C4-2B (cell line): ENCODE measurements around the gene RRP36.

Experiments used
- ZFX ChIP-seq: fragments of 450-650 bp; IDR thresholded peaks from 2 replicates; pipeline ENCODE4 v1.6.1; 2017
- TF ChIP-seq, protein P1 (sequence below): fragments of 450-650 bp; conservative IDR thresholded peaks from 2 replicates; pipeline ENCODE4 v1.5.1; 2017; ENCODE audit warnings: mild to moderate bottlenecking

DNA sequence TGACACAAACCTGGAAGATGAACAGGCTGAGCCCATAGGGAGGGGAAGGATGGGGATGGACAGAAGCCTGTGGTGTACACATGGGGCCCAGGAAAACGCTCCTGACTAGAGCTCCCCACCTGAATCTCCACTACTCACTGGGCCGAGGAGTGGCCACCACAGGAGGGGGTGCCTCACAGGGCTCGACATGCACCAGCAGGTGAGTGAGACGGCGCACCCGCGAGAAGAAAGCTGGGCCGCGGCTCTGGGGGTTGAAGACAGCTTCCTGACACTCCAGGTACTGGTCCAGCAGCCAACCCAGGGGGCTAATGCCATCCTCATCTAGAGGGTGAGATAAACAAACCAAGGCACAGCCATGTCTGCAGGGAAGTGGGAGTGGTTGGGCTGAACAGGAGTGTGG lies 21.9 kb downstream of the RRP36 start:
- TF ChIP-seq, protein P1, sequence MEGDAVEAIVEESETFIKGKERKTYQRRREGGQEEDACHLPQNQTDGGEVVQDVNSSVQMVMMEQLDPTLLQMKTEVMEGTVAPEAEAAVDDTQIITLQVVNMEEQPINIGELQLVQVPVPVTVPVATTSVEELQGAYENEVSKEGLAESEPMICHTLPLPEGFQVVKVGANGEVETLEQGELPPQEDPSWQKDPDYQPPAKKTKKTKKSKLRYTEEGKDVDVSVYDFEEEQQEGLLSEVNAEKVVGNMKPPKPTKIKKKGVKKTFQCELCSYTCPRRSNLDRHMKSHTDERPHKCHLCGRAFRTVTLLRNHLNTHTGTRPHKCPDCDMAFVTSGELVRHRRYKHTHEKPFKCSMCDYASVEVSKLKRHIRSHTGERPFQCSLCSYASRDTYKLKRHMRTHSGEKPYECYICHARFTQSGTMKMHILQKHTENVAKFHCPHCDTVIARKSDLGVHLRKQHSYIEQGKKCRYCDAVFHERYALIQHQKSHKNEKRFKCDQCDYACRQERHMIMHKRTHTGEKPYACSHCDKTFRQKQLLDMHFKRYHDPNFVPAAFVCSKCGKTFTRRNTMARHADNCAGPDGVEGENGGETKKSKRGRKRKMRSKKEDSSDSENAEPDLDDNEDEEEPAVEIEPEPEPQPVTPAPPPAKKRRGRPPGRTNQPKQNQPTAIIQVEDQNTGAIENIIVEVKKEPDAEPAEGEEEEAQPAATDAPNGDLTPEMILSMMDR, result no peak
- TF ChIP-seq ZFX, result no peak
